ENCODE measurements around the gene LRRFIP1. TPM values are rescaled to one million over a fixed set of nuclear protein-coding genes. Genes with fewer than 3 reads are reported as not detected.

LRRFIP1 gene
- total RNA-seq, 2 experiments from 2014 or later, result 157 to 161 TPM

- H3K4me3 Mint-ChIP-seq, result peak overlapping the region; percentile 59
- ChIA-PET CTCF (interaction anchor here (3.3 kb wide), 1 partner anchor 33 kb away, joined by 23 read pairs; no protein-coding TSS in a partner anchor), POLR2A (no interaction called here)
- no peaks in the 10 kb centered on the region for H3K27me3 Mint-ChIP-seq
- H3K4me1 Mint-ChIP-seq (ENCODE audit: low read depth), result peaks cover 70% of the 10 kb centered on the region
- ATAC-seq (ENCODE audit: poor library complexity) (no peak), DNase-seq (no peak)
- Histone ChIP-seq H3K9me3 (ENCODE audit: control insufficient read depth in 1 of 2, insufficient read depth in 1 of 2, low read length in 2 of 2) (peaks cover 0 to 4% of the 10 kb centered on the region in 2 experiments), H3K4me1 (ENCODE audit: insufficient read depth, low read length) (peaks cover 75% of the 10 kb centered on the region), H3K36me3 (ENCODE audit: insufficient read depth, low read length) (peaks cover 42% of the 10 kb centered on the region), H3K27me3 (ENCODE audit: control insufficient read depth in 1 of 2, insufficient read depth in 2 of 2, low read length in 2 of 2) (no peaks in the 10 kb centered on the region), H3K27ac (ENCODE audit: low read depth in 1 of 2, low read length in 2 of 2) (no peak overlapping the region), H3K4me3 (ENCODE audit: low read length) (no peak overlapping the region)
- intact Hi-C loops (cut with DNase I, micrococcal nuclease), result loop anchor here (5.0 to 10.0 kb wide), 2 partner anchors 34 to 259 kb away; partner anchors contain the start of gene UBE2F (in 1 of the 2)
- H3K27ac Mint-ChIP-seq, result peak overlapping the region; percentile 93
- H3K9me3 Mint-ChIP-seq, result no peaks in the 10 kb centered on the region
- peaks cover 48% of the 10 kb centered on the region for H3K36me3 Mint-ChIP-seq (ENCODE audit: low read depth)
- TF ChIP-seq, protein P1, sequence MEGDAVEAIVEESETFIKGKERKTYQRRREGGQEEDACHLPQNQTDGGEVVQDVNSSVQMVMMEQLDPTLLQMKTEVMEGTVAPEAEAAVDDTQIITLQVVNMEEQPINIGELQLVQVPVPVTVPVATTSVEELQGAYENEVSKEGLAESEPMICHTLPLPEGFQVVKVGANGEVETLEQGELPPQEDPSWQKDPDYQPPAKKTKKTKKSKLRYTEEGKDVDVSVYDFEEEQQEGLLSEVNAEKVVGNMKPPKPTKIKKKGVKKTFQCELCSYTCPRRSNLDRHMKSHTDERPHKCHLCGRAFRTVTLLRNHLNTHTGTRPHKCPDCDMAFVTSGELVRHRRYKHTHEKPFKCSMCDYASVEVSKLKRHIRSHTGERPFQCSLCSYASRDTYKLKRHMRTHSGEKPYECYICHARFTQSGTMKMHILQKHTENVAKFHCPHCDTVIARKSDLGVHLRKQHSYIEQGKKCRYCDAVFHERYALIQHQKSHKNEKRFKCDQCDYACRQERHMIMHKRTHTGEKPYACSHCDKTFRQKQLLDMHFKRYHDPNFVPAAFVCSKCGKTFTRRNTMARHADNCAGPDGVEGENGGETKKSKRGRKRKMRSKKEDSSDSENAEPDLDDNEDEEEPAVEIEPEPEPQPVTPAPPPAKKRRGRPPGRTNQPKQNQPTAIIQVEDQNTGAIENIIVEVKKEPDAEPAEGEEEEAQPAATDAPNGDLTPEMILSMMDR (IDR thresholded peaks at IDR 0.05), result no peak
Measured at GRCh38 chr2:237706257-237706656, 78.9 kb downstream of the LRRFIP1 start.

DNA sequence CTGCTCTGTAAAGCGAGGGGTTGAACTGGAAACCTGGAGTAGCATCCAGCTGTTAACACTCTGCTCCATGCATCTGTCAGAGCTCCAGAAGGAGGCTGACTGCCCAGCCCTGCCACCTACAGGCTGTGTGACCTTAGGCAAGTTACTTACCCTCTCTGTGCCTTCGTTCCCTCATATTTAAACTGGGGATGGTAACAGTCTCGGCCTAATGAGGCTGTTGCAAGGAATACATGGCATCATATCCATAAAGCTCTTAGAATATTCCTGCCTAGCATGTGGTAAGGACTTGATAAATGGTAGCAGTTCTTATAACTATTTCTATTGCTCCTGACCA lies 80.6 kb downstream of the LRRFIP1 start:
- Histone ChIP-seq H3K4me1 (ENCODE audit: insufficient read depth, low read length) (peaks cover 72% of the 10 kb centered on the region), H3K36me3 (ENCODE audit: insufficient read depth, low read length) (peaks cover 60% of the 10 kb centered on the region), H3K27ac (ENCODE audit: low read depth in 1 of 2, low read length in 2 of 2) (no peak overlapping the region), H3K27me3 (ENCODE audit: control insufficient read depth in 1 of 2, insufficient read depth in 2 of 2, low read length in 2 of 2) (no peaks in the 10 kb centered on the region), H3K4me3 (ENCODE audit: low read length) (no peak overlapping the region), H3K9me3 (ENCODE audit: control insufficient read depth in 1 of 2, insufficient read depth in 1 of 2, low read length in 2 of 2) (peaks cover 0 to 4% of the 10 kb centered on the region in 2 experiments)
- Mint-ChIP-seq H3K4me3 (peak overlapping the region; percentile 36), H3K4me1 (ENCODE audit: low read depth) (peaks cover 68% of the 10 kb centered on the region), H3K27ac (peak overlapping the region; percentile 93), H3K9me3 (no peaks in the 10 kb centered on the region), H3K27me3 (no peaks in the 10 kb centered on the region), H3K36me3 (ENCODE audit: low read depth) (peaks cover 65% of the 10 kb centered on the region)
- ChIA-PET CTCF (interaction anchor here (1.2 to 3.3 kb wide), 5 partner anchors 9 to 37 kb away, joined by 3 to 23 read pairs (median 6); no protein-coding TSS in a partner anchor), POLR2A (interaction anchor here (1.2 to 2.9 kb wide), 4 partner anchors 11 to 34 kb away, joined by 4 to 15 read pairs (median 10); no protein-coding TSS in a partner anchor)
- intact Hi-C loops (cut with DNase I, micrococcal nuclease), result loop anchor here (5.0 to 10.0 kb wide), 2 partner anchors 36 to 257 kb away; partner anchors contain the start of gene UBE2F (in 1 of the 2)
- DNase-seq, result peak in 2 of 14 experiments; percentile 38 to 49
- ATAC-seq (ENCODE audit: poor library complexity), result no peak
- TF ChIP-seq, protein P1 (IDR thresholded peaks at IDR 0.05), result peak; percentile 18

DNA sequence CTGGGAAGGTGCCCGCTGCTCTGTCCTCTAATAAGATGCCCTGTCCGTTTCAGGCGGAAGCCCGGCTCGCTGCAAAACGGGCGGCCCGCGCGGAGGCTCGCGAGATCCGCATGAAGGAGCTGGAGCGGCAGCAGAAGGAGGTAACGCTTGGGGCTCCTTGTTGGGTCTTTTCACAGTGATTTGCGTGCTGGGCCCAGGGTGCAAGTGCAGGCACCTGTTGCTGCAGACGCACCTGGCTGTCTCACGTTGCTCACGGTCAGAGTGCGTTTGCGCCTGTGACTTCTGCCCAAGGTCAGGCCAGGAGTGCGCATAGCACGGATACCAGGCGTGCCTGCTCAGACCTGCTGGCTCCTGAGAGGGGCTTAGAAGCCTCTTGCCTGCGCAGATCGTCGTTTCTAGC lies 81.1 kb downstream of the LRRFIP1 start:
- no peak overlapping the region for H3K4me3 ChIP-seq (ENCODE audit: low read length)
- peak overlapping the region; percentile 93 for H3K27ac Mint-ChIP-seq
- CTCF ChIA-PET, result interaction anchor here (1.2 to 3.3 kb wide), 5 partner anchors 8 to 36 kb away, joined by 3 to 23 read pairs (median 6); no protein-coding TSS in a partner anchor
- H3K27me3 ChIP-seq (ENCODE audit: control insufficient read depth in 1 of 2, insufficient read depth in 2 of 2, low read length in 2 of 2), result no peaks in the 10 kb centered on the region
- DNase-seq, result peak in 1 of 14 experiments; percentile 0
- no peaks in the 10 kb centered on the region for H3K27me3 Mint-ChIP-seq
- TF ChIP-seq, protein P1 (IDR thresholded peaks at IDR 0.05), result no peak
- H3K36me3 Mint-ChIP-seq (ENCODE audit: low read depth), result peaks cover 67% of the 10 kb centered on the region
- intact Hi-C loops (cut with DNase I, micrococcal nuclease), result loop anchor here (5.0 to 10.0 kb wide), 2 partner anchors 36 to 256 kb away; partner anchors contain the start of gene UBE2F (in 1 of the 2)
- peaks cover 64% of the 10 kb centered on the region for H3K36me3 ChIP-seq (ENCODE audit: insufficient read depth, low read length)
- peaks cover 68% of the 10 kb centered on the region for H3K4me1 Mint-ChIP-seq (ENCODE audit: low read depth)
- H3K9me3 ChIP-seq (ENCODE audit: control insufficient read depth in 1 of 2, insufficient read depth in 1 of 2, low read length in 2 of 2), result peaks cover 0 to 4% of the 10 kb centered on the region in 2 experiments
- POLR2A ChIA-PET, result interaction anchor here (1.2 to 2.9 kb wide), 4 partner anchors 11 to 35 kb away, joined by 4 to 15 read pairs (median 10); no protein-coding TSS in a partner anchor
- H3K27ac ChIP-seq (ENCODE audit: low read depth in 1 of 2, low read length in 2 of 2), result no peak overlapping the region
- no peaks in the 10 kb centered on the region for H3K9me3 Mint-ChIP-seq
- H3K4me1 ChIP-seq (ENCODE audit: insufficient read depth, low read length), result peaks cover 68% of the 10 kb centered on the region
- no peak for ATAC-seq (ENCODE audit: poor library complexity)
- no peak overlapping the region for H3K4me3 Mint-ChIP-seq

All from CD4-positive, alpha-beta T cell (primary cell).